Activated T-cell treated with anti-CD3 and anti-CD28 coated beads, Interleukin-2, amount 50 U/mL, for 24 hours (primary cell): ENCODE data around the gene CCDC24.

Source experiments
- DNase-seq: peaks from one replicate; pipeline ENCODE4 v3.0.0-alpha.2; 2020
- H3K27ac Mint-ChIP-seq: 2 replicates; pipeline ENCODE4 v1.8.0; 2020; ENCODE audit warnings: mild to moderate bottlenecking, mixed read lengths
- H3K27me3 Mint-ChIP-seq: 2 replicates; pipeline ENCODE4 v1.8.0; 2020; ENCODE audit warnings: mixed read lengths
- H3K36me3 Mint-ChIP-seq: 2 replicates; pipeline ENCODE4 v1.8.0; 2020; ENCODE audit warnings: low read depth, mixed read lengths
- H3K4me1 Mint-ChIP-seq: 2 replicates; pipeline ENCODE4 v1.8.0; 2020; ENCODE audit warnings: low read depth, mixed read lengths
- H3K4me3 Mint-ChIP-seq: 2 replicates; pipeline ENCODE4 v1.8.0; 2020; ENCODE audit warnings: mild to moderate bottlenecking, moderate library complexity, mixed read lengths
- H3K9me3 Mint-ChIP-seq: 2 replicates; pipeline ENCODE4 v1.8.0; 2020; ENCODE audit warnings: mixed read lengths

The CCDC24 gene

GRCh38 chr1:44012941-44013609 lies 21.7 kb downstream of the CCDC24 start:
- Mint-ChIP-seq H3K36me3 (peaks cover 2% of the 10 kb centered on the region), H3K27ac (no peak overlapping the region), H3K9me3 (no peaks in the 10 kb centered on the region), H3K4me1 (peaks cover 8% of the 10 kb centered on the region), H3K27me3 (no peaks in the 10 kb centered on the region), H3K4me3 (no peak overlapping the region)
- no peak for DNase-seq

GRCh38 chr1:44013949-44014348 lies 22.6 kb downstream of the CCDC24 start:
- Mint-ChIP-seq H3K9me3 (no peaks in the 10 kb centered on the region), H3K4me1 (peaks cover 8% of the 10 kb centered on the region), H3K27ac (no peak overlapping the region), H3K4me3 (no peak overlapping the region), H3K27me3 (no peaks in the 10 kb centered on the region), H3K36me3 (peaks cover 2% of the 10 kb centered on the region)
- no peak for DNase-seq

- no peaks in the 10 kb centered on the region for H3K27me3 Mint-ChIP-seq
These were observed 23.1 kb downstream of the CCDC24 start for GRCh38 chr1:44014365-44015104.

GRCh38 chr1:44015206-44015605 lies 23.8 kb downstream of the CCDC24 start:
- H3K27ac Mint-ChIP-seq: no peak overlapping the region
- no peaks in the 10 kb centered on the region for H3K27me3 Mint-ChIP-seq
- no peak for DNase-seq
- peaks cover under 1% of the 10 kb centered on the region for H3K36me3 Mint-ChIP-seq
- H3K9me3 Mint-ChIP-seq: no peaks in the 10 kb centered on the region
- H3K4me1 Mint-ChIP-seq: peaks cover 8% of the 10 kb centered on the region
- no peak overlapping the region for H3K4me3 Mint-ChIP-seq

More at GRCh38 chr1:44014365-44015104, 23.1 kb downstream of the CCDC24 start:
- no peak for DNase-seq
- Mint-ChIP-seq H3K36me3 (peaks cover 1% of the 10 kb centered on the region), H3K27ac (no peak overlapping the region), H3K4me3 (no peak overlapping the region), H3K4me1 (peaks cover 8% of the 10 kb centered on the region), H3K9me3 (no peaks in the 10 kb centered on the region)

GRCh38 chr1:44016041-44016889 lies 24.9 kb downstream of the CCDC24 start:
- H3K36me3 Mint-ChIP-seq: peaks cover 8% of the 10 kb centered on the region
- H3K4me1 Mint-ChIP-seq: peaks cover 8% of the 10 kb centered on the region
- H3K4me3 Mint-ChIP-seq: no peak overlapping the region
- no peaks in the 10 kb centered on the region for H3K9me3 Mint-ChIP-seq
- DNase-seq: no peak
- no peak overlapping the region for H3K27ac Mint-ChIP-seq
- H3K27me3 Mint-ChIP-seq: no peaks in the 10 kb centered on the region

GRCh38 chr1:44016890-44017400 lies 25.5 kb downstream of the CCDC24 start:
- no peak for DNase-seq
- Mint-ChIP-seq H3K36me3 (peaks cover 14% of the 10 kb centered on the region), H3K4me1 (peaks cover 8% of the 10 kb centered on the region), H3K9me3 (no peaks in the 10 kb centered on the region), H3K27me3 (no peaks in the 10 kb centered on the region), H3K27ac (no peak overlapping the region), H3K4me3 (no peak overlapping the region)

GRCh38 chr1:44019466-44019948 lies 28.1 kb downstream of the CCDC24 start:
- no peaks in the 10 kb centered on the region for H3K4me1 Mint-ChIP-seq
- no peak overlapping the region for H3K4me3 Mint-ChIP-seq
- no peaks in the 10 kb centered on the region for H3K27me3 Mint-ChIP-seq
- DNase-seq: no peak
- peaks cover 21% of the 10 kb centered on the region for H3K36me3 Mint-ChIP-seq
- H3K27ac Mint-ChIP-seq: no peak overlapping the region
- H3K9me3 Mint-ChIP-seq: no peaks in the 10 kb centered on the region

GRCh38 chr1:44020464-44020863 lies 29.1 kb downstream of the CCDC24 start:
- DNase-seq: no peak
- Mint-ChIP-seq H3K4me1 (no peaks in the 10 kb centered on the region), H3K27me3 (no peaks in the 10 kb centered on the region), H3K36me3 (peaks cover 25% of the 10 kb centered on the region), H3K4me3 (no peak overlapping the region), H3K27ac (no peak overlapping the region), H3K9me3 (no peaks in the 10 kb centered on the region)

GRCh38 chr1:44021156-44021555 lies 29.8 kb downstream of the CCDC24 start:
- Mint-ChIP-seq H3K27me3 (no peaks in the 10 kb centered on the region), H3K36me3 (peaks cover 25% of the 10 kb centered on the region), H3K4me1 (no peaks in the 10 kb centered on the region), H3K9me3 (no peaks in the 10 kb centered on the region), H3K27ac (no peak overlapping the region), H3K4me3 (no peak overlapping the region)
- DNase-seq: no peak

- Mint-ChIP-seq H3K4me3 (no peak overlapping the region), H3K36me3 (peaks cover 25% of the 10 kb centered on the region), H3K4me1 (no peaks in the 10 kb centered on the region), H3K27ac (no peak overlapping the region), H3K27me3 (no peaks in the 10 kb centered on the region), H3K9me3 (no peaks in the 10 kb centered on the region)
- DNase-seq: no peak
These were observed 30.4 kb downstream of the CCDC24 start for GRCh38 chr1:44021581-44022321.

- no peak for DNase-seq
- Mint-ChIP-seq H3K4me3 (no peak overlapping the region), H3K4me1 (peaks cover 12% of the 10 kb centered on the region), H3K27me3 (no peaks in the 10 kb centered on the region), H3K9me3 (no peaks in the 10 kb centered on the region), H3K36me3 (peaks cover 25% of the 10 kb centered on the region), H3K27ac (no peak overlapping the region)
These were observed 32.9 kb downstream of the CCDC24 start for GRCh38 chr1:44024031-44024902.

GRCh38 chr1:44024903-44025525 lies 33.6 kb downstream of the CCDC24 start:
- Mint-ChIP-seq H3K9me3 (no peaks in the 10 kb centered on the region), H3K27ac (no peak overlapping the region), H3K27me3 (no peaks in the 10 kb centered on the region), H3K4me3 (no peak overlapping the region), H3K4me1 (peaks cover 18% of the 10 kb centered on the region), H3K36me3 (peaks cover 25% of the 10 kb centered on the region)
- DNase-seq: no peak

GRCh38 chr1:44025816-44026215 lies 34.4 kb downstream of the CCDC24 start:
- peaks cover 19% of the 10 kb centered on the region for H3K36me3 Mint-ChIP-seq
- H3K9me3 Mint-ChIP-seq: no peaks in the 10 kb centered on the region
- no peaks in the 10 kb centered on the region for H3K27me3 Mint-ChIP-seq
- no peak for DNase-seq
- peaks cover 18% of the 10 kb centered on the region for H3K4me1 Mint-ChIP-seq
- no peak overlapping the region for H3K27ac Mint-ChIP-seq
- H3K4me3 Mint-ChIP-seq: no peak overlapping the region
